CD4-positive, alpha-beta memory T cell (primary cell): ENCODE results near the gene HLX. TPM values are rescaled to one million over a fixed set of nuclear protein-coding genes. Genes with fewer than 3 reads are reported as not detected.

Experiments used
- CTCF ChIA-PET: fragments of 350-600 bp; sonication (Branson Sonifier 250); formaldehyde crosslinking; loops from one replicate; lab custom pipeline; 2021; ENCODE audit warnings: inconsistent platforms; ENCODE audit not compliant: partially characterized antibody; lab: Charles Lee
- POLR2A ChIA-PET: fragments of 350-600 bp; sonication (Branson Sonifier 250); formaldehyde crosslinking; loops from one replicate; lab custom pipeline; 2021; ENCODE audit not compliant: partially characterized antibody; lab: Charles Lee
- DNase-seq, 5 donors: peaks; one replicate each; pipeline versions ENCODE4 v3.0.0 to v3.0.0-alpha.2; 2020 to 2022; ENCODE audit warnings: mixed read lengths in 1 of 5
- H3K27ac ChIP-seq: one replicate; pipeline ENCODE4 v1.7.0; 2013; ENCODE audit warnings: low read depth, low read length
- H3K27me3 ChIP-seq: 2 replicates; pipeline ENCODE4 v1.7.0; 2013; ENCODE audit warnings: mild to moderate bottlenecking, low read length, moderate library complexity; ENCODE audit not compliant: insufficient read depth
- H3K36me3 ChIP-seq: 2 replicates; pipeline ENCODE4 v1.7.0; 2013; ENCODE audit warnings: mild to moderate bottlenecking, low read length, moderate library complexity; ENCODE audit not compliant: insufficient read depth
- H3K4me1 ChIP-seq: 2 replicates; pipeline ENCODE4 v1.7.0; 2013; ENCODE audit warnings: mild to moderate bottlenecking, low read length, moderate library complexity; ENCODE audit not compliant: insufficient read depth
- H3K4me3 ChIP-seq, 2 donors: one replicate each; pipeline ENCODE4 v1.7.0; 2013; ENCODE audit warnings: low read length in 2 of 2, mild to moderate bottlenecking in 1 of 2
- H3K9me3 ChIP-seq, 2 donors: one replicate each; pipeline ENCODE4 v1.7.0; 2013; ENCODE audit warnings: low read length in 2 of 2, control low read depth in 1 of 2; ENCODE audit not compliant: control insufficient read depth in 1 of 2
- H3K27ac Mint-ChIP-seq, 7 donors: one replicate each; pipeline ENCODE4 v1.8.0; 2020 to 2021; ENCODE audit warnings: mixed read lengths in 7 of 7, mild to moderate bottlenecking in 6 of 7, inconsistent platforms in 3 of 7, moderate library complexity in 3 of 7
- H3K27me3 Mint-ChIP-seq, 2 donors: one replicate each; pipeline ENCODE4 v1.8.0; 2020 to 2021; ENCODE audit warnings: mixed read lengths in 2 of 2
- H3K36me3 Mint-ChIP-seq, 2 donors: one replicate each; pipeline ENCODE4 v1.8.0; 2020 to 2021; ENCODE audit warnings: mixed read lengths in 2 of 2, inconsistent platforms in 1 of 2, mild to moderate bottlenecking in 1 of 2
- H3K4me1 Mint-ChIP-seq, 4 donors: one replicate each; pipeline ENCODE4 v1.8.0; 2020 to 2021; ENCODE audit warnings: mixed read lengths in 4 of 4, mild to moderate bottlenecking in 1 of 4
- H3K4me3 Mint-ChIP-seq, 8 donors: one replicate each; pipeline ENCODE4 v1.8.0; 2020 to 2021; ENCODE audit warnings: mixed read lengths in 8 of 8, mild to moderate bottlenecking in 7 of 8, moderate library complexity in 6 of 8, inconsistent platforms in 3 of 8
- H3K9me3 Mint-ChIP-seq, 8 donors: one replicate each; pipeline ENCODE4 v1.8.0; 2020 to 2021; ENCODE audit warnings: mixed read lengths in 8 of 8, mild to moderate bottlenecking in 5 of 8, inconsistent platforms in 3 of 8, moderate library complexity in 1 of 8
- intact Hi-C: fragments of 100-400 bp; cut with micrococcal nuclease; formaldehyde crosslinking; loops from one replicate; pipeline ENCODE4 v1.15.1; 2023
- polyA plus RNA-seq, 2 donors: library from polyadenylated mRNA; unstranded; fragments of 300-500 nt; fragmentation: Illumina TruSeq; gene quantifications; one replicate each; pipeline ENCODE4 v1.2.3, GENCODE V29; 2021
- total RNA-seq, 2 experiments: library from RNA; stranded (reverse); gene quantifications; one replicate each; pipeline ENCODE4 v1.2.3, GENCODE V29; 2021

HLX gene
- total and polyA plus RNA-seq, 4 experiments from 2014 or later: 0.14 to 0.20 TPM; not detected in 2

- Histone ChIP-seq H3K36me3 (no peaks in the 10 kb centered on the region), H3K27ac (no peak overlapping the region), H3K9me3 (no peaks in the 10 kb centered on the region), H3K27me3 (no peaks in the 10 kb centered on the region), H3K4me1 (no peaks in the 10 kb centered on the region), H3K4me3 (no peak overlapping the region)
- Mint-ChIP-seq H3K36me3 (no peaks in the 10 kb centered on the region), H3K9me3 (peaks cover 0 to 7% (median 2%) of the 10 kb centered on the region in 8 donors), H3K27ac (no peak overlapping the region), H3K4me3 (no peak overlapping the region), H3K4me1 (no peaks in the 10 kb centered on the region), H3K27me3 (peaks cover 10 to 12% of the 10 kb centered on the region in 2 donors)
- intact Hi-C loops: no loop called here
- POLR2A ChIA-PET: no interaction called here
- no peak for DNase-seq
- CTCF ChIA-PET: no interaction called here
Observed at GRCh38 chr1:220902916-220903315, 23.7 kb downstream of the HLX start.

- Histone ChIP-seq H3K4me1 (no peaks in the 10 kb centered on the region), H3K27me3 (no peaks in the 10 kb centered on the region), H3K27ac (no peak overlapping the region), H3K4me3 (no peak overlapping the region), H3K36me3 (no peaks in the 10 kb centered on the region), H3K9me3 (no peaks in the 10 kb centered on the region)
- Mint-ChIP-seq H3K27me3 (peaks cover 10 to 12% of the 10 kb centered on the region in 2 donors), H3K27ac (no peak overlapping the region), H3K4me3 (no peak overlapping the region), H3K36me3 (no peaks in the 10 kb centered on the region), H3K9me3 (peaks cover 0 to 2% (median under 1%) of the 10 kb centered on the region in 8 donors), H3K4me1 (no peaks in the 10 kb centered on the region)
- intact Hi-C loops: no loop called here
- CTCF ChIA-PET: interaction anchor here (1.4 kb wide), 1 partner anchor 132 kb away, joined by 4 read pairs; no protein-coding TSS in a partner anchor
- POLR2A ChIA-PET: no interaction called here
- DNase-seq: no peak
Observed at GRCh38 chr1:220904876-220905275, 25.6 kb downstream of the HLX start.

GRCh38 chr1:220905650-220906560 lies 26.7 kb downstream of the HLX start:
- H3K4me1 Mint-ChIP-seq: no peaks in the 10 kb centered on the region
- Histone ChIP-seq H3K9me3 (no peaks in the 10 kb centered on the region), H3K36me3 (no peaks in the 10 kb centered on the region), H3K27ac (no peak overlapping the region), H3K27me3 (no peaks in the 10 kb centered on the region), H3K4me1 (no peaks in the 10 kb centered on the region), H3K4me3 (no peak overlapping the region)
- H3K4me3 Mint-ChIP-seq: no peak overlapping the region
- no peak for DNase-seq
- peaks cover 8 to 9% of the 10 kb centered on the region in 2 donors for H3K27me3 Mint-ChIP-seq
- ChIA-PET CTCF (interaction anchor here (1.4 kb wide), 1 partner anchor 133 kb away, joined by 4 read pairs; no protein-coding TSS in a partner anchor), POLR2A (no interaction called here)
- H3K36me3 Mint-ChIP-seq: no peaks in the 10 kb centered on the region
- H3K9me3 Mint-ChIP-seq: peaks cover 0 to 2% (median 0%) of the 10 kb centered on the region in 8 donors
- no peak overlapping the region for H3K27ac Mint-ChIP-seq
- intact Hi-C loops: no loop called here

GRCh38 chr1:220906561-220907334 lies 27.5 kb downstream of the HLX start:
- no peak for DNase-seq
- Histone ChIP-seq H3K9me3 (no peaks in the 10 kb centered on the region), H3K4me3 (no peak overlapping the region), H3K36me3 (no peaks in the 10 kb centered on the region), H3K27ac (no peak overlapping the region), H3K27me3 (no peaks in the 10 kb centered on the region), H3K4me1 (no peaks in the 10 kb centered on the region)
- ChIA-PET CTCF (no interaction called here), POLR2A (no interaction called here)
- Mint-ChIP-seq H3K4me3 (no peak overlapping the region), H3K9me3 (peaks cover 0 to 2% (median 0%) of the 10 kb centered on the region in 8 donors), H3K27me3 (peaks cover 8 to 9% of the 10 kb centered on the region in 2 donors), H3K27ac (no peak overlapping the region), H3K4me1 (no peaks in the 10 kb centered on the region), H3K36me3 (no peaks in the 10 kb centered on the region)
- intact Hi-C loops: no loop called here

GRCh38 chr1:220908757-220909156 lies 29.5 kb downstream of the HLX start:
- H3K27ac Mint-ChIP-seq: no peak overlapping the region
- Histone ChIP-seq H3K27me3 (no peaks in the 10 kb centered on the region), H3K36me3 (no peaks in the 10 kb centered on the region), H3K4me1 (no peaks in the 10 kb centered on the region), H3K27ac (no peak overlapping the region), H3K4me3 (no peak overlapping the region), H3K9me3 (no peaks in the 10 kb centered on the region)
- no peak for DNase-seq
- H3K4me1 Mint-ChIP-seq: no peaks in the 10 kb centered on the region
- peaks cover 0 to 2% (median 0%) of the 10 kb centered on the region in 8 donors for H3K9me3 Mint-ChIP-seq
- H3K36me3 Mint-ChIP-seq: no peaks in the 10 kb centered on the region
- CTCF ChIA-PET: no interaction called here
- H3K4me3 Mint-ChIP-seq: no peak overlapping the region
- POLR2A ChIA-PET: no interaction called here
- intact Hi-C loops: no loop called here
- peaks cover 7 to 8% of the 10 kb centered on the region in 2 donors for H3K27me3 Mint-ChIP-seq

DNA sequence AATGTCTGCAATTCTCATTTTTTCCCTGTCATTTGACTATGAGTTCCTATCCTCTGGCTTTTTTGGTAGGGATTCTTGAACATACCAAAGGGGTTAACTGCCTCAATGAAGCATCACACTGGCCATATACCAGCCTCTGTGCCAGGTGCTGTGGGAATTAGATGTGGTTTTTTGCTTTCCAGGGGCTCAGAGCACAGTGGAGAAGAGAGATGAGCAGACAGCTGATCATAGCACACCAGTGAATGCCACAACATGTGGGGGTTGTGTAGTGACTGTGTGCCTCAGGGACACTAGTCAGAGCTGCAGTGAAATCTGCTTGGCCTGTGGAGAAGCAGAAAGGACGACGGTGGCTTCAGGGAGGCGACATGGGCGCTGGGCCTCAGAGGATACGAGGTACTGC lies 30.8 kb downstream of the HLX start:
- H3K36me3 Mint-ChIP-seq: no peaks in the 10 kb centered on the region
- Histone ChIP-seq H3K27ac (no peak overlapping the region), H3K4me3 (no peak overlapping the region), H3K36me3 (no peaks in the 10 kb centered on the region), H3K4me1 (no peaks in the 10 kb centered on the region), H3K27me3 (no peaks in the 10 kb centered on the region), H3K9me3 (no peaks in the 10 kb centered on the region)
- H3K27ac Mint-ChIP-seq: no peak overlapping the region
- H3K4me1 Mint-ChIP-seq: no peaks in the 10 kb centered on the region
- ChIA-PET POLR2A (no interaction called here), CTCF (no interaction called here)
- intact Hi-C loops: no loop called here
- no peak overlapping the region for H3K4me3 Mint-ChIP-seq
- no peak for DNase-seq
- H3K9me3 Mint-ChIP-seq: peaks cover 0 to 2% (median 0%) of the 10 kb centered on the region in 8 donors
- peaks cover 6 to 14% of the 10 kb centered on the region in 2 donors for H3K27me3 Mint-ChIP-seq
